ENCODE results near the gene ZBTB7C. TPM values are rescaled to one million over a fixed set of nuclear protein-coding genes. Genes with fewer than 3 reads are reported as not detected.

The ZBTB7C gene
- total RNA-seq, 2 donors from 2014 or later = 0.04 to 0.40 TPM

GRCh38 chr18:48122816-48123215 is 286.4 kb downstream of the ZBTB7C start:
- ATAC-seq (replicated peaks) = no peak
- peaks cover 8% of the 10 kb centered on the region for H3K27me3 Mint-ChIP-seq
- H3K4me3 Mint-ChIP-seq = no peak overlapping the region
- H3K27ac Mint-ChIP-seq = no peak overlapping the region
- no peaks in the 10 kb centered on the region for H3K36me3 Mint-ChIP-seq (ENCODE audit: low read depth)
- no peaks in the 10 kb centered on the region for H3K4me1 Mint-ChIP-seq
- no peaks in the 10 kb centered on the region for H3K9me3 Mint-ChIP-seq

DNA sequence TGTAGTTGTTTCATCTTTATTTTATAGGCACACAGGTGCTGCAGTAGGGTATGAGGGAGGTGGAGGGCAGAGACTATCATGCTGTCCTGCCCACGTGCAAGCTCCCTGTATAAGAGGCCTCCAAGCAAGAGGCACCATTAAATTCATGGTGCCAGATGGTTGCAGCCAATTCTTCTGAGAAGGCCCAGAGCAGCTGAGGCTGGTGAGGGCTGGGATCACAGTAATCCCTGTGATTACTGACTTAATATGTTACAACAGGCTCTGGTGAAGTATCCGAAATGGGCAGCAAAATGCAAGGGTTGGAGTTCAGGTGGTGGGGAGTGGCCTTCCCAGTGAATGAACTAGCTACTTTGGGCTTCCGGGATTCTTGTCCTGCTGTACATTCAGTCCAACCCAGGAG is 286.8 kb downstream of the ZBTB7C start:
- Mint-ChIP-seq H3K27ac (no peak overlapping the region), H3K4me1 (no peaks in the 10 kb centered on the region), H3K36me3 (ENCODE audit: low read depth) (no peaks in the 10 kb centered on the region), H3K9me3 (no peaks in the 10 kb centered on the region), H3K27me3 (peaks cover 8% of the 10 kb centered on the region), H3K4me3 (no peak overlapping the region)
- no peak for ATAC-seq (replicated peaks)

GRCh38 chr18:48121752-48122151 is 287.4 kb downstream of the ZBTB7C start:
- no peak for ATAC-seq (replicated peaks)

GRCh38 chr18:48119204-48119603 is 290.0 kb downstream of the ZBTB7C start:
- no peak for ATAC-seq (replicated peaks)
- Mint-ChIP-seq H3K36me3 (ENCODE audit: low read depth) (no peaks in the 10 kb centered on the region), H3K4me1 (no peaks in the 10 kb centered on the region), H3K9me3 (no peaks in the 10 kb centered on the region), H3K27ac (no peak overlapping the region), H3K27me3 (peaks cover 8% of the 10 kb centered on the region), H3K4me3 (no peak overlapping the region)

More at GRCh38 chr18:48121752-48122151, 287.4 kb downstream of the ZBTB7C start:
- H3K9me3 Mint-ChIP-seq = no peaks in the 10 kb centered on the region
- peaks cover 8% of the 10 kb centered on the region for H3K27me3 Mint-ChIP-seq
- H3K4me1 Mint-ChIP-seq = no peaks in the 10 kb centered on the region
- no peak overlapping the region for H3K27ac Mint-ChIP-seq
- no peak overlapping the region for H3K4me3 Mint-ChIP-seq
- no peaks in the 10 kb centered on the region for H3K36me3 Mint-ChIP-seq (ENCODE audit: low read depth)

- Mint-ChIP-seq H3K4me1 (no peaks in the 10 kb centered on the region), H3K27me3 (peaks cover 5% of the 10 kb centered on the region), H3K36me3 (ENCODE audit: low read depth) (no peaks in the 10 kb centered on the region), H3K9me3 (no peaks in the 10 kb centered on the region), H3K4me3 (no peak overlapping the region), H3K27ac (no peak overlapping the region)
- no peak for ATAC-seq (replicated peaks)
These were observed 292.1 kb downstream of the ZBTB7C start for GRCh38 chr18:48116873-48117630.

GRCh38 chr18:48116017-48116416 is 293.2 kb downstream of the ZBTB7C start:
- Mint-ChIP-seq H3K27ac (no peak overlapping the region), H3K4me3 (no peak overlapping the region), H3K27me3 (peaks cover 5% of the 10 kb centered on the region), H3K4me1 (no peaks in the 10 kb centered on the region), H3K36me3 (ENCODE audit: low read depth) (no peaks in the 10 kb centered on the region), H3K9me3 (no peaks in the 10 kb centered on the region)
- ATAC-seq (replicated peaks) = no peak

DNA sequence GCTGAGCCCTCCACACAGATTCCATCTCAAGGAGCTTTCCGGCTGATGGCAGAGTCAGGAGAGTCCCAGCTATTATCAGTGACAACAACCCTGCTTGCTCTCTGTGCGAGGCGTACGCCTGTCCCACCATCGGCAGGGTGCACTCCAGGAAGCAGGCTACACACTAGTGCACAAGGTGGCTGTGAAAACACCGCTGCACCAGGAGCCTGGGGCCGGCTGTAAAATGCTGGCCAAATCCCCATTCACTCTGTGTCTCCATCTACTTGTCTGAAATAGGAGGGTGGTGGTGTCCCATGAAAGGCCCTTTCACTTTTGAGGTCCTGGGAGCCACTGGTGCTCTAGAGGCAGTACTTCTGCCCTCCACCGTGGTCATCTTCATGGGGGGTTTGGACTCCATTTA is 295.5 kb downstream of the ZBTB7C start:
- no peak for ATAC-seq (replicated peaks)
- H3K27me3 Mint-ChIP-seq = peaks cover 5% of the 10 kb centered on the region
- H3K4me3 Mint-ChIP-seq = no peak overlapping the region
- H3K9me3 Mint-ChIP-seq = no peaks in the 10 kb centered on the region
- no peaks in the 10 kb centered on the region for H3K36me3 Mint-ChIP-seq (ENCODE audit: low read depth)
- no peak overlapping the region for H3K27ac Mint-ChIP-seq
- H3K4me1 Mint-ChIP-seq = no peaks in the 10 kb centered on the region

DNA sequence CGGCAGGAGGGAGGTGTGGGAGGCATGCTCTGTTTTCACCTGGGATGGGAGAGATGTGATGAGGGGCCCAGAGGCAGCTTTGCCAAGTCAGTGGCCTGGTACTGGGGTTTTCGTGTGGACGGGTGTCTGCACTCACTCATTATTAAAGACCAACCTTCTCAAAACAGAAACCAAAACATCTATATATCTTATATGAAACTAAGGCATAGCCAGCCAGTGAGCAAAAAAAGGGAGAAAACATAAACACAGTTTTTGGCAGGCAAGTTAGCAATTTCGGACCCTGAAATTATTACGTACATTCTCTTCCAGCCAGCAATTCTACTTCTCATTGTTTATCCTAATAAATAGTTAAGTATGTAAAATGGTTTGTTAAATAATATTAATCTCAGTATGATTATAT is 297.6 kb downstream of the ZBTB7C start:
- no peaks in the 10 kb centered on the region for H3K36me3 Mint-ChIP-seq (ENCODE audit: low read depth)
- peaks cover 7% of the 10 kb centered on the region for H3K27me3 Mint-ChIP-seq
- no peak overlapping the region for H3K27ac Mint-ChIP-seq
- no peaks in the 10 kb centered on the region for H3K4me1 Mint-ChIP-seq
- H3K9me3 Mint-ChIP-seq = no peaks in the 10 kb centered on the region
- ATAC-seq (replicated peaks) = no peak
- no peak overlapping the region for H3K4me3 Mint-ChIP-seq

- Mint-ChIP-seq H3K4me3 (no peak overlapping the region), H3K27ac (no peak overlapping the region), H3K9me3 (no peaks in the 10 kb centered on the region), H3K4me1 (no peaks in the 10 kb centered on the region), H3K36me3 (ENCODE audit: low read depth) (no peaks in the 10 kb centered on the region), H3K27me3 (peaks cover 12% of the 10 kb centered on the region)
- no peak for ATAC-seq (replicated peaks)
These were observed 298.4 kb downstream of the ZBTB7C start for GRCh38 chr18:48110797-48111196.

GRCh38 chr18:48109961-48110493 is 299.2 kb downstream of the ZBTB7C start:
- no peak for ATAC-seq (replicated peaks)
- Mint-ChIP-seq H3K4me1 (no peaks in the 10 kb centered on the region), H3K9me3 (no peaks in the 10 kb centered on the region), H3K27ac (no peak overlapping the region), H3K27me3 (peaks cover 15% of the 10 kb centered on the region), H3K36me3 (ENCODE audit: low read depth) (no peaks in the 10 kb centered on the region), H3K4me3 (no peak overlapping the region)

GRCh38 chr18:48108136-48108535 is 301.0 kb downstream of the ZBTB7C start:
- Mint-ChIP-seq H3K27ac (no peak overlapping the region), H3K4me1 (no peaks in the 10 kb centered on the region), H3K4me3 (no peak overlapping the region), H3K27me3 (peaks cover 21% of the 10 kb centered on the region), H3K36me3 (ENCODE audit: low read depth) (no peaks in the 10 kb centered on the region), H3K9me3 (no peaks in the 10 kb centered on the region)
- ATAC-seq (replicated peaks) = no peak

GRCh38 chr18:48106976-48107781 is 302.0 kb downstream of the ZBTB7C start:
- Mint-ChIP-seq H3K36me3 (ENCODE audit: low read depth) (no peaks in the 10 kb centered on the region), H3K4me1 (no peaks in the 10 kb centered on the region), H3K4me3 (no peak overlapping the region), H3K9me3 (no peaks in the 10 kb centered on the region), H3K27ac (no peak overlapping the region), H3K27me3 (peaks cover 25% of the 10 kb centered on the region)
- no peak for ATAC-seq (replicated peaks)

DNA sequence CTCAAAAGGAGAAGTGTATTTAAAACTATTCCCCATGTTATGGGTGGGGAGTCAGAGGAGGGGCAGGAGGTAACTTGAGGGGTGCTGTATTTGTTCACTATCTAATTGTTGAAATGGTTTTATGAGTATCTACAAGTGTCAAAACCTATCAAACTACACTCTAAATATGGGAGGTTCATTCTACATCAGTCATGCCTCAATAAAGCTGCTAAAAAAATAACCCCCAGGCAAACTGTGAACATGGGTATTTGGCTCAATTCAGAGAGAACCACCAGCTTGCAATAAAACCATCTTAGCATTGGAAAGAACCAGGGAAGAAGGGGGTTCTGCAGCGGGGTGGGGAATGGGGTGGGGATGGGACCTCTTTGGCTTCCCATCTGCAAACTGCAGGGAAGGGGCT is 302.7 kb downstream of the ZBTB7C start:
- Mint-ChIP-seq H3K4me3 (no peak overlapping the region), H3K9me3 (no peaks in the 10 kb centered on the region), H3K27ac (no peak overlapping the region), H3K27me3 (peaks cover 25% of the 10 kb centered on the region), H3K36me3 (ENCODE audit: low read depth) (no peaks in the 10 kb centered on the region), H3K4me1 (no peaks in the 10 kb centered on the region)
- ATAC-seq (replicated peaks) = no peak

- no peaks in the 10 kb centered on the region for H3K4me1 Mint-ChIP-seq
- H3K4me3 Mint-ChIP-seq = no peak overlapping the region
- no peaks in the 10 kb centered on the region for H3K36me3 Mint-ChIP-seq (ENCODE audit: low read depth)
- peaks cover 29% of the 10 kb centered on the region for H3K27me3 Mint-ChIP-seq
- no peak overlapping the region for H3K27ac Mint-ChIP-seq
- ATAC-seq (replicated peaks) = no peak
- no peaks in the 10 kb centered on the region for H3K9me3 Mint-ChIP-seq
These were observed 303.9 kb downstream of the ZBTB7C start for GRCh38 chr18:48105317-48105716.

DNA sequence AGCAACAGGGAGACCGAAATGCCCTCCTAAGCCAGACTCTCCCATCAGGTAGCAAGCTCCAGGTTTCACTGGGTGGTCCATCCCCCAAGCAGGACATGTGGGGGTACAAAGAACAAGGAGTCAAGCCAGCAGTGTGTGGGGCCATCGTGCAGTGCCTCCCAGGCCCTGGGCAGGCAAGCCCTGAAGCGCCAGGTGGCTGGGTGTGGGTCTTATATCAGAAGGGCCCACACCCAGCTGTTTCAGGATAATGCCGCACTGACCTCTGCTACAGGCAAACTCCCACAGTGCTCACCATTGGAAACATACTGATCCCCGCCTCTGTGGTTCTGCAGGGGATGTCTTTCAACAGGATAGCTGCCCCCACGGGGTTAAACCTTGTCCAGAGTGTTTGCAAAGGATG is 304.5 kb downstream of the ZBTB7C start:
- no peak for ATAC-seq (replicated peaks)
- no peaks in the 10 kb centered on the region for H3K4me1 Mint-ChIP-seq
- no peaks in the 10 kb centered on the region for H3K36me3 Mint-ChIP-seq (ENCODE audit: low read depth)
- no peaks in the 10 kb centered on the region for H3K9me3 Mint-ChIP-seq
- H3K27me3 Mint-ChIP-seq = peaks cover 33% of the 10 kb centered on the region
- no peak overlapping the region for H3K4me3 Mint-ChIP-seq
- no peak overlapping the region for H3K27ac Mint-ChIP-seq
